Measurements from ENCODE around the gene ANO5.

DNA sequence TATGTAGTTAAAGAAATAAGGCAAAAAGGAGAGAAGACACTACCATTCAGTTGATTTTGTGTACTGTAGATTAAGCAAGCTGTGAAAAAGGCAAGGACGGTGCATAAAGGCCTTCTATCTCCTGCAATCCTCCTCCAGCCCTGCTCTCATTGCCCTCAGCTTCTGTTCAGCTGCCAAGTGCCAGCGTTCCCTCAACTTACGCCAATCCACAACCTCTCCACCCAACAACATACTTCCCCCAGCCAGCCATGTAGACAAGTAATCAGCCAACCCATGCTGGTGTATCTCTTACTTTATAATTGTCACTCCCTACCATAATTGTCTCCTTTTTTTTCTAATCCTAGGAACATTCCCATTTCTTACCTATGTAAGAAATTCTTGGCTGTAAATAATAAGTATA lies 30.1 kb upstream of the ANO5 start:
- TF ChIP-seq POLR2A (IDR thresholded peaks at IDR 0.05; ENCODE audit: low read length) (no peak), CEBPB (IDR thresholded peaks at IDR 0.05) (no peak), CTCF (IDR thresholded peaks at IDR 0.05) (no peak), REST (IDR thresholded peaks at IDR 0.05) (no peak)
